ENCODE data around the gene SRD5A3.

GRCh38 chr4:55381502-55381901 is 35.5 kb downstream of the SRD5A3 start:
- TF ChIP-seq POLR2A (IDR thresholded peaks at IDR 0.05) (no peak), CTCF (IDR thresholded peaks at IDR 0.05) (no peak)
